ENCODE results near the gene GNA12.

The GNA12 gene

GRCh38 chr7:2819161-2819953 is 24.8 kb downstream of the GNA12 start:
- no peak overlapping the region for H3K14ac ChIP-seq (ENCODE audit: low read length)
- no peak overlapping the region for H2BK5ac ChIP-seq (ENCODE audit: low read length)
- no peak overlapping the region for H2AFZ ChIP-seq (ENCODE audit: low read length)
- no peak overlapping the region for H3K18ac ChIP-seq (ENCODE audit: low read length)
- no peak overlapping the region for H4K91ac ChIP-seq (ENCODE audit: low read depth, low read length, poor library complexity)
- H3K23ac ChIP-seq (ENCODE audit: low read depth, low read length, poor library complexity), result no peak overlapping the region
- no peak overlapping the region for H3K4me2 ChIP-seq (ENCODE audit: insufficient read depth, low read length, poor library complexity, severe bottlenecking)
- WGBS, 2 donors (ENCODE audit: extremely low coverage in 2 of 2, insufficient read length in 2 of 2, insufficient replicate concordance in 1 of 2), result no CpG with 5 or more reads among the region's 15 CpGs
- DNase-seq (ENCODE audit: low spot score), result no peak
- no peak overlapping the region for H4K8ac ChIP-seq (ENCODE audit: low read depth, low read length)
- no peak overlapping the region for H3K4me3 ChIP-seq (ENCODE audit: low read length in 2 of 2)
- no peak overlapping the region for H2BK120ac ChIP-seq (ENCODE audit: low read depth, low read length)
- H3K36me3 ChIP-seq (replicated peaks in 1 of 2; ENCODE audit: control insufficient read depth in 2 of 2, insufficient read depth in 2 of 2, low read length in 2 of 2), result peaks cover 0 to 4% of the 10 kb centered on the region in 2 donors
- H3K79me1 ChIP-seq (ENCODE audit: low read depth, low read length), result peaks cover 9% of the 10 kb centered on the region
- H3K9me3 ChIP-seq (replicated peaks in 1 of 2; ENCODE audit: control insufficient read depth in 2 of 2, insufficient read depth in 1 of 2, low read depth in 1 of 2, low read length in 2 of 2), result peaks cover 4 to 11% of the 10 kb centered on the region in 2 donors
- H2AK5ac ChIP-seq (ENCODE audit: low read depth, low read length), result no peak overlapping the region
- no peak overlapping the region for H2BK15ac ChIP-seq (ENCODE audit: low read length)
- H3K4ac ChIP-seq (ENCODE audit: low read length), result no peak overlapping the region
- H2BK12ac ChIP-seq (ENCODE audit: low read length), result no peak overlapping the region
- no peak overlapping the region for H3K9ac ChIP-seq (ENCODE audit: low read depth, low read length, poor library complexity)
- H3K27me3 ChIP-seq (ENCODE audit: control insufficient read depth in 3 of 3, insufficient read depth in 3 of 3, low read depth in 1 of 3, low read length in 3 of 3), result no peaks in the 10 kb centered on the region
- H3K4me1 ChIP-seq (ENCODE audit: control insufficient read depth in 2 of 2, insufficient read depth in 1 of 2, low read depth in 1 of 2, low read length in 2 of 2), result peaks cover 12 to 30% of the 10 kb centered on the region in 2 donors
- H3K27ac ChIP-seq (replicated peaks; ENCODE audit: low read length), result no peak overlapping the region

- H4K8ac ChIP-seq (ENCODE audit: low read depth, low read length), result no peak overlapping the region
- H3K4ac ChIP-seq (ENCODE audit: low read length), result no peak overlapping the region
- H3K23ac ChIP-seq (ENCODE audit: low read depth, low read length, poor library complexity), result no peak overlapping the region
- H3K9me3 ChIP-seq (replicated peaks in 1 of 2; ENCODE audit: control insufficient read depth in 2 of 2, insufficient read depth in 1 of 2, low read depth in 1 of 2, low read length in 2 of 2), result peaks cover 4 to 11% of the 10 kb centered on the region in 2 donors
- H2BK12ac ChIP-seq (ENCODE audit: low read length), result no peak overlapping the region
- no peaks in the 10 kb centered on the region for H3K27me3 ChIP-seq (ENCODE audit: control insufficient read depth in 3 of 3, insufficient read depth in 3 of 3, low read depth in 1 of 3, low read length in 3 of 3)
- no peak for DNase-seq (ENCODE audit: low spot score)
- no peak overlapping the region for H2AFZ ChIP-seq (ENCODE audit: low read length)
- H2BK15ac ChIP-seq (ENCODE audit: low read length), result no peak overlapping the region
- H2BK5ac ChIP-seq (ENCODE audit: low read length), result no peak overlapping the region
- no peak overlapping the region for H3K4me3 ChIP-seq (ENCODE audit: low read length in 2 of 2)
- peaks cover 7% of the 10 kb centered on the region for H3K79me1 ChIP-seq (ENCODE audit: low read depth, low read length)
- no peak overlapping the region for H3K4me2 ChIP-seq (ENCODE audit: insufficient read depth, low read length, poor library complexity, severe bottlenecking)
- peaks cover 8 to 24% of the 10 kb centered on the region in 2 donors for H3K4me1 ChIP-seq (ENCODE audit: control insufficient read depth in 2 of 2, insufficient read depth in 1 of 2, low read depth in 1 of 2, low read length in 2 of 2)
- H3K27ac ChIP-seq (replicated peaks; ENCODE audit: low read length), result no peak overlapping the region
- no peak overlapping the region for H2AK5ac ChIP-seq (ENCODE audit: low read depth, low read length)
- H3K18ac ChIP-seq (ENCODE audit: low read length), result no peak overlapping the region
- no peak overlapping the region for H3K14ac ChIP-seq (ENCODE audit: low read length)
- no peak overlapping the region for H4K91ac ChIP-seq (ENCODE audit: low read depth, low read length, poor library complexity)
- WGBS, 2 donors (ENCODE audit: extremely low coverage in 2 of 2, insufficient read length in 2 of 2, insufficient replicate concordance in 1 of 2), result no CpG with 5 or more reads among the region's 12 CpGs
- H3K9ac ChIP-seq (ENCODE audit: low read depth, low read length, poor library complexity), result no peak overlapping the region
- no peak overlapping the region for H2BK120ac ChIP-seq (ENCODE audit: low read depth, low read length)
- peaks cover 0 to 11% of the 10 kb centered on the region in 2 donors for H3K36me3 ChIP-seq (replicated peaks in 1 of 2; ENCODE audit: control insufficient read depth in 2 of 2, insufficient read depth in 2 of 2, low read length in 2 of 2)
Observed at GRCh38 chr7:2818653-2819052, 25.5 kb downstream of the GNA12 start.

DNA sequence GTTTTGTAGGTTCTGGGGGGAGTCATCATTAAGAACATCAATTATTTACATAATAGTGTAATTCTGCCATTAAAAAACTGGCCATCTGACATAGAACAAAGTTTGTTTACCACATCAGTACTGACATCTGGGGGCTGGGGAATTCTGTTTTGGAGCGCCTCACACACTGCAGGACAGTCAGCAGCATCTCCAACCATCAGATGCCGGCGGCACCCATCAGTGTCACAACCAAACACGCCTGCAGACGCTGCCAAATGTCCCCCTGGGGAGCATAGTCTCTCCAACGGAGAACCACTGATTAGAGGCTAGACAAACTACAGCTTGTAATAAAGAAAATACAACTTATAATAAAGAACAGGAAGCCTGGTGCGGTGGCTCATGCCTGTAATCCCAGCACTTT is 26.0 kb downstream of the GNA12 start:
- H3K27ac ChIP-seq (replicated peaks; ENCODE audit: low read length), result no peak overlapping the region
- peaks cover 7% of the 10 kb centered on the region for H3K79me1 ChIP-seq (ENCODE audit: low read depth, low read length)
- peaks cover 0 to 16% of the 10 kb centered on the region in 2 donors for H3K36me3 ChIP-seq (replicated peaks in 1 of 2; ENCODE audit: control insufficient read depth in 2 of 2, insufficient read depth in 2 of 2, low read length in 2 of 2)
- DNase-seq (ENCODE audit: low spot score), result no peak
- H3K4me1 ChIP-seq (ENCODE audit: control insufficient read depth in 2 of 2, insufficient read depth in 1 of 2, low read depth in 1 of 2, low read length in 2 of 2), result peaks cover 8 to 24% of the 10 kb centered on the region in 2 donors
- H4K91ac ChIP-seq (ENCODE audit: low read depth, low read length, poor library complexity), result no peak overlapping the region
- H3K4me2 ChIP-seq (ENCODE audit: insufficient read depth, low read length, poor library complexity, severe bottlenecking), result no peak overlapping the region
- no CpG with 5 or more reads among the region's 7 CpGs for WGBS, 2 donors (ENCODE audit: extremely low coverage in 2 of 2, insufficient read length in 2 of 2, insufficient replicate concordance in 1 of 2)
- no peak overlapping the region for H2BK120ac ChIP-seq (ENCODE audit: low read depth, low read length)
- H3K23ac ChIP-seq (ENCODE audit: low read depth, low read length, poor library complexity), result no peak overlapping the region
- peaks cover 4 to 11% of the 10 kb centered on the region in 2 donors for H3K9me3 ChIP-seq (replicated peaks in 1 of 2; ENCODE audit: control insufficient read depth in 2 of 2, insufficient read depth in 1 of 2, low read depth in 1 of 2, low read length in 2 of 2)
- no peak overlapping the region for H2BK12ac ChIP-seq (ENCODE audit: low read length)
- H2AFZ ChIP-seq (ENCODE audit: low read length), result no peak overlapping the region
- H2BK5ac ChIP-seq (ENCODE audit: low read length), result no peak overlapping the region
- no peak overlapping the region for H4K8ac ChIP-seq (ENCODE audit: low read depth, low read length)
- no peak overlapping the region for H3K18ac ChIP-seq (ENCODE audit: low read length)
- no peak overlapping the region for H3K4ac ChIP-seq (ENCODE audit: low read length)
- H3K14ac ChIP-seq (ENCODE audit: low read length), result no peak overlapping the region
- no peak overlapping the region for H2BK15ac ChIP-seq (ENCODE audit: low read length)
- H3K27me3 ChIP-seq (ENCODE audit: control insufficient read depth in 3 of 3, insufficient read depth in 3 of 3, low read depth in 1 of 3, low read length in 3 of 3), result no peaks in the 10 kb centered on the region
- no peak overlapping the region for H3K9ac ChIP-seq (ENCODE audit: low read depth, low read length, poor library complexity)
- H3K4me3 ChIP-seq (ENCODE audit: low read length in 2 of 2), result no peak overlapping the region
- H2AK5ac ChIP-seq (ENCODE audit: low read depth, low read length), result no peak overlapping the region

DNA sequence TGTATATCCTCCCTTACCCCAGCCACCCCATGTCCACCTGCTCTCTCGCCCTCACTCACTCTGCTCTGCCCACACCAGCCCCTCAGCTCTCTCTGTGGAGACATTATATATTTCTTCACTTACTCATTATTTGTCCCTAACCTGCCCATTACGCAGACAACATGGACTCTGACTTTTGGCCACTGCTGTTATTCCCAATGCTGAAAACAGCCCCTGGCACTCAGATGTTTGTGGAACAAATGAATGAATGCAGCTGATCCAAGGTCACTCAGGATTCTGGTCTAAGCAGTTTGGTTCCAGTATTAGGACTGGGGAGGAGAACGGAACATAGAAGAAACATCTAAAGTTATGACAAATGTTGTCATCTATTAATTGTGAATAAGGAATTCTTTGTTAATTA is 26.7 kb downstream of the GNA12 start:
- H3K23ac ChIP-seq (ENCODE audit: low read depth, low read length, poor library complexity), result no peak overlapping the region
- no peaks in the 10 kb centered on the region for H3K27me3 ChIP-seq (ENCODE audit: control insufficient read depth in 3 of 3, insufficient read depth in 3 of 3, low read depth in 1 of 3, low read length in 3 of 3)
- H3K4me1 ChIP-seq (ENCODE audit: control insufficient read depth in 2 of 2, insufficient read depth in 1 of 2, low read depth in 1 of 2, low read length in 2 of 2), result peaks cover 8 to 24% of the 10 kb centered on the region in 2 donors
- H4K91ac ChIP-seq (ENCODE audit: low read depth, low read length, poor library complexity), result no peak overlapping the region
- no peak overlapping the region for H2BK12ac ChIP-seq (ENCODE audit: low read length)
- no peak overlapping the region for H3K4me2 ChIP-seq (ENCODE audit: insufficient read depth, low read length, poor library complexity, severe bottlenecking)
- H3K18ac ChIP-seq (ENCODE audit: low read length), result no peak overlapping the region
- H3K36me3 ChIP-seq (replicated peaks in 1 of 2; ENCODE audit: control insufficient read depth in 2 of 2, insufficient read depth in 2 of 2, low read length in 2 of 2), result peaks cover 0 to 16% of the 10 kb centered on the region in 2 donors
- DNase-seq (ENCODE audit: low spot score), result no peak
- WGBS, 2 donors (ENCODE audit: extremely low coverage in 2 of 2, insufficient read length in 2 of 2, insufficient replicate concordance in 1 of 2), result no CpG with 5 or more reads among the region's 3 CpGs
- H2BK120ac ChIP-seq (ENCODE audit: low read depth, low read length), result no peak overlapping the region
- no peak overlapping the region for H4K8ac ChIP-seq (ENCODE audit: low read depth, low read length)
- H2AFZ ChIP-seq (ENCODE audit: low read length), result no peak overlapping the region
- H3K27ac ChIP-seq (replicated peaks; ENCODE audit: low read length), result no peak overlapping the region
- H2BK15ac ChIP-seq (ENCODE audit: low read length), result no peak overlapping the region
- H3K14ac ChIP-seq (ENCODE audit: low read length), result no peak overlapping the region
- no peak overlapping the region for H3K9ac ChIP-seq (ENCODE audit: low read depth, low read length, poor library complexity)
- peaks cover 8% of the 10 kb centered on the region for H3K79me1 ChIP-seq (ENCODE audit: low read depth, low read length)
- no peak overlapping the region for H2AK5ac ChIP-seq (ENCODE audit: low read depth, low read length)
- H3K4ac ChIP-seq (ENCODE audit: low read length), result no peak overlapping the region
- H2BK5ac ChIP-seq (ENCODE audit: low read length), result no peak overlapping the region
- H3K4me3 ChIP-seq (ENCODE audit: low read length in 2 of 2), result no peak overlapping the region
- peaks cover 4 to 11% of the 10 kb centered on the region in 2 donors for H3K9me3 ChIP-seq (replicated peaks in 1 of 2; ENCODE audit: control insufficient read depth in 2 of 2, insufficient read depth in 1 of 2, low read depth in 1 of 2, low read length in 2 of 2)

Data from neuronal stem cell (in vitro differentiated cells).